Esophagus squamous epithelium (tissue), 4 donors: ENCODE measurements around the gene FAM193B.

Source experiments
- CTCF ChIP-seq, 6 experiments: fragments of 450-650 bp in 4 of 6; fragments of 200-600 bp in 2 of 6; sonication (generic) in 2 of 6; IDR thresholded peaks; one replicate each; pipeline ENCODE4 v1.5.1; 2016 to 2019; ENCODE audit warnings: antibody characterized with exemption in 6 of 6, mild to moderate bottlenecking in 4 of 6, moderate library complexity in 4 of 6
- POLR2A ChIP-seq, 4 donors: fragments of 450-650 bp; IDR thresholded peaks; one replicate each; pipeline ENCODE4 v1.6.1; 2017; ENCODE audit warnings: antibody characterized with exemption in 4 of 4, mild to moderate bottlenecking in 4 of 4, moderate library complexity in 3 of 4

- TF ChIP-seq CTCF (IDR thresholded peaks at IDR 0.05) (no peak), POLR2A (IDR thresholded peaks at IDR 0.05) (no peak)
These were observed 6.6 kb downstream of the FAM193B start for GRCh38 chr5:177547736-177548135.
